Upper lobe of right lung (tissue), 1 donor: ENCODE data around the gene RXRA. TPM values are rescaled to one million over a fixed set of nuclear protein-coding genes. Genes with fewer than 3 reads are reported as not detected.

Source experiments
- ATAC-seq: fragments of 200-7000 bp; cut with Tn5 transposase; one replicate; pipeline ENCODE4 v1.9.1; 2020; ENCODE audit warnings: mild to moderate bottlenecking, moderate library complexity
- DNase-seq: peaks from one replicate; pipeline ENCODE4 v3.0.0-alpha.2; 2020
- H3K27ac ChIP-seq: fragments of 200-600 bp; one replicate; pipeline ENCODE4 v1.8.0; 2022
- H3K27me3 ChIP-seq: fragments of 200-600 bp; one replicate; pipeline ENCODE4 v1.8.0; 2022; ENCODE audit warnings: mild to moderate bottlenecking
- H3K36me3 ChIP-seq: fragments of 200-600 bp; one replicate; pipeline ENCODE4 v1.8.0; 2022
- H3K4me1 ChIP-seq: fragments of 200-600 bp; one replicate; pipeline ENCODE4 v1.8.0; 2022
- H3K4me3 ChIP-seq: fragments of 200-600 bp; one replicate; pipeline ENCODE4 v1.8.0; 2022; ENCODE audit warnings: mild to moderate bottlenecking
- H3K9me3 ChIP-seq: fragments of 200-600 bp; one replicate; pipeline ENCODE4 v1.8.0; 2022
- CTCF ChIP-seq: fragments of 200-600 bp; IDR thresholded peaks from one replicate; pipeline ENCODE4 v1.8.0; 2022; ENCODE audit warnings: antibody characterized with exemption
- intact Hi-C: fragments of 100-400 bp; cut with DNase I; formaldehyde crosslinking; loops from one replicate; pipeline ENCODE4 v1.11.0; 2022
- total RNA-seq: library from RNA; stranded (reverse); fragmentation: NEBNext Ultra II Directional; extraction: Animal tissue kit (Norgen Biotek cat#: 25700); gene quantifications from one replicate; pipeline ENCODE4 v1.2.1, GENCODE V29; 2021
- donor health status: DM: no; HTN: yes; CAD: no; lungs with severe emphysema.

Gene RXRA
- total RNA-seq, 1 donor from 2014 or later, result 80.6 TPM

- Histone ChIP-seq H3K36me3 (no peaks in the 10 kb centered on the region), H3K27ac (no peak overlapping the region), H3K9me3 (no peaks in the 10 kb centered on the region), H3K4me3 (no peak overlapping the region), H3K27me3 (no peaks in the 10 kb centered on the region), H3K4me1 (peaks cover 69% of the 10 kb centered on the region)
- TF ChIP-seq CTCF, result no peak
- DNase-seq (no peak), ATAC-seq (no peak)
- intact Hi-C loops, result no loop called here
Observed at GRCh38 chr9:134361426-134361825, 35.2 kb downstream of the RXRA start.

- peaks cover 69% of the 10 kb centered on the region for H3K4me1 ChIP-seq
- intact Hi-C loops, result no loop called here
- no peak overlapping the region for H3K27ac ChIP-seq
- H3K9me3 ChIP-seq, result no peaks in the 10 kb centered on the region
- H3K4me3 ChIP-seq, result no peak overlapping the region
- no peak for DNase-seq
- no peak for TF ChIP-seq CTCF
- no peaks in the 10 kb centered on the region for H3K27me3 ChIP-seq
- H3K36me3 ChIP-seq, result no peaks in the 10 kb centered on the region
- no peak for ATAC-seq
Observed at GRCh38 chr9:134361843-134362414, 35.7 kb downstream of the RXRA start.

- Histone ChIP-seq H3K4me3 (no peak overlapping the region), H3K36me3 (no peaks in the 10 kb centered on the region), H3K4me1 (peaks cover 71% of the 10 kb centered on the region), H3K27ac (no peak overlapping the region), H3K27me3 (no peaks in the 10 kb centered on the region), H3K9me3 (no peaks in the 10 kb centered on the region)
- ATAC-seq (no peak), DNase-seq (no peak)
- TF ChIP-seq CTCF, result no peak
- intact Hi-C loops, result no loop called here
Observed at GRCh38 chr9:134363450-134363849, 37.2 kb downstream of the RXRA start.

- H3K4me3 ChIP-seq, result no peak overlapping the region
- no peak for ATAC-seq
Observed at GRCh38 chr9:134364391-134365114, 38.3 kb downstream of the RXRA start.

GRCh38 chr9:134365115-134365596 is 38.9 kb downstream of the RXRA start:
- TF ChIP-seq CTCF, result no peak
- Histone ChIP-seq H3K27me3 (no peaks in the 10 kb centered on the region), H3K36me3 (no peaks in the 10 kb centered on the region), H3K27ac (peak overlapping the region; percentile 80), H3K4me1 (peaks cover 61% of the 10 kb centered on the region), H3K9me3 (no peaks in the 10 kb centered on the region), H3K4me3 (no peak overlapping the region)
- intact Hi-C loops, result no loop called here
- ATAC-seq (no peak), DNase-seq (no peak)

More at GRCh38 chr9:134364391-134365114, 38.3 kb downstream of the RXRA start:
- Histone ChIP-seq H3K36me3 (no peaks in the 10 kb centered on the region), H3K4me1 (peaks cover 63% of the 10 kb centered on the region), H3K27ac (no peak overlapping the region), H3K27me3 (no peaks in the 10 kb centered on the region), H3K9me3 (no peaks in the 10 kb centered on the region)
- peak; percentile 19 for TF ChIP-seq CTCF
- no peak for DNase-seq
- intact Hi-C loops, result no loop called here
